NCI-H226 (cell line): Measurements from ENCODE around the gene MYADML2.
"Not testable (repeated sequence)": the region's sequence is repeated elsewhere in the genome, so short reads cannot be mapped to it uniquely, and the experiment has no call there.

Experiments
- DNase-seq: peaks from one replicate; pipeline ENCODE4 v3.0.0-alpha.2; 2015

Gene MYADML2

DNA sequence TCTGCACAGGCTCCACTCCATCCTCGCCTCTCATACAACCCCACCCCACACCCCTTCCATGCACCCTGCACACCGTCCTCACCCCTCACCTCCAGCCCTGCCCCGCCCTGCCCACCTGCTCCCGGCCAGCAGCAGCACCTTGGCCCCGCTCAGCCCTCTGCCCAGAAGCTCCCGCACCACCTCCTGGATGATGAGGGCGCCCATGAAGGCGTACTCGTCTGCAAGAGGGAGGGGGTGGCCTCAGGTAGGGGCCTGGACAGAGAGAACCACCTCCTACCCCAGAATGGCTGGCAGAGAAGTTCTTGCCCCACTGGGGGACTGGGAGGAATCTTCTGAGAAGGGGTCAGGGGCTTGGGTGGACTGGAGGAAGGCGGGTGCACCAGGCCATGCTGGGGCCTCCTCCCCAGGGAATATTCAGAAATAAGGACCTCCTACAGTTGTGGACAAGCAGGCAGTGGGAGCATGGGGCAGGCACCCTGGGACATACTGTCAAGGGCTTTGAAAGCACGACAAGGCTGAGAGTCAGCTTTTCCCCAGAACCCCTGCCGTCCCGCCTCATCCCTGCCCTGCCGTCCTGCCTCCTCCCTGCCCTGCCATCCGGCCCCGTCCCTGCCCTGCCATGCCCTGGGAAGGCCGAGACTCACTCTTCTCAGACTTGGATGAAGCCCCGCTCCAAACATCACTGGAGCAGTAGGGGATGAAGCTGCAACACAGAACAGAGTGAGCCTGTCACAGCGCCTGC lies 10.8 kb upstream of the MYADML2 start:
- DNase-seq, result no peak

DNA sequence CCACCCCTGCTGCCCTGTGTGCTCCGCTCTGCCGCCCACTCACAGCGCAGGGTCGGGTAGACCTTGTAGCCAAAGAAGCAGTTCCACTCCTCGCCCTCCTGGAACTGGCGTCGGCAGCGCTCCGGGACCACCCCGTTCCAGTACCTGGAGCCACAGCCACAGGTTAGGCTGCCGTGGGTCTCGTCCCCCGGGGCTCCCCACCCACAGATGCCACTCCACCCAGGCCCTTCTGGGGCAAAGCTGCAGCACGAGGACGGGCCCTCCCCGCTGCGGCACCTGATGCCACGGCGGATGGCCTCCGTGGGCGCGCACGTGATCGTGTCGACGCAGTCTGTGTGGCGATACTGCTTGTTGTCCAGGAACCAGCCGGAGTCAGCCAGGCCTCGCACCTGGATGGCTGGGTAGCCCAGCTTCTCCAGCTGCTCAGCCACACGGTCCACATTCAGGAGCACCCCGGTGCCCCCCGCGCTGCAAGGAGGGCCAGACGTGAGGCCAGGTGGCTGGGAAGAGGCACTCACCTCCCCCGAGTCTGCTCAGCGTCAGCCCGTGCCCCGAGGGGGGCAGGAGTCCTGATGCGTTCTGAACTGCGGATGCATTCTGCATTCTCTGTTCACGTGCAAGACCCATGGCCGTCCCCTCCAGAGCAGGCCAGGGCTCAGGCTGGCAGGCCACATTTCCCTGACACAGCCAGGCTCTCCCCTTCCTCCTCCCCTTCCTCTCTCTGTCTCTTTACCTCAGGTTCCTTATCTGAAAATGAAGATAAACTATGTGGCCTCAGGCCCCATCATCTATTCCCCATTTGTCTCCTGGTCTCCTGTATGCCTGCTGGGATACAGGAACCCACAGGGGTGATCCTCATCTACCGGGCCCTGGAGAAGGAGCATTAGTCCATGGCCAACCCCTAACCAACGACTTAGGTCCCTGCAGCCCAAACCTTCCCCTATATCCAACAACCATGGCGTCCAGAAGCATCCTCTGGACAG lies 9.9 kb upstream of the MYADML2 start:
- DNase-seq, result no peak

DNA sequence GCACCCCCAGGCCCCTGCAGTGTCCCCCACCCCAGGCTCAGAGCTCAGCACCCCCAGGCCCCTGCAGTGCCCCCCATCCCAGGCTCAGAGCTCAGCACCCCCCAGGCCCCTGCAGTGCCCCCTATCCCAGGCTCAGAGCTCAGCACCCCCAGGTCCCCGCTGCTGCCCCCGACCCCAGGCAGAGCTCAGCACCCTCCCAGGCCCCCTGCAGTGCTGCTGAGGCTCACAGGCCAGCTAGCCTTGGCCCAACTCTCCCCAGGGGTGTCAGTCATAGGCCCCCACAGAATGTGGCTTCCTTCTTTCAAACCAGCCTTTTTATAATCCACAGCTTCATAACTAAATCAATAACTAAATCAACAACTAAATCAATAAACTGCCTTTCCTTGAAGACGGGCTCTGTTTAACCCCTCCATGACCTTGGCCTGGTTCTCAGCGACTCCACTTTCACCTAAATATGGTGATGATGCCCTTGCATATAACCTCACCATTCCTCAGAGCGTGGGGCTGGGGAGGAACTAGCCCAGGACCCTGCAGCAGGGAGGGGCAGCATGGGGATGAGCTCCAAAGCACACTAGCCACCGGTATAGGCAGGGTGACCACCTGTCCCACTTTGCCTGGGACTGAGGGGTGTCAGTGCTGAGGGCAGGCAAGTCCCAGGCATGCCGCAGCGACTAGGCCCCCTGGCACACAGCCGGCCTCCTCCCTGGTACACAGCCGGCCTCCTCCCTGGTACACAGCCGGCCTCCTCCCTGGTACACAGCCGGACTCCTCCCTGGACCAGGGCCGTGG lies 8.9 kb upstream of the MYADML2 start:
- DNase-seq, result no peak

DNA sequence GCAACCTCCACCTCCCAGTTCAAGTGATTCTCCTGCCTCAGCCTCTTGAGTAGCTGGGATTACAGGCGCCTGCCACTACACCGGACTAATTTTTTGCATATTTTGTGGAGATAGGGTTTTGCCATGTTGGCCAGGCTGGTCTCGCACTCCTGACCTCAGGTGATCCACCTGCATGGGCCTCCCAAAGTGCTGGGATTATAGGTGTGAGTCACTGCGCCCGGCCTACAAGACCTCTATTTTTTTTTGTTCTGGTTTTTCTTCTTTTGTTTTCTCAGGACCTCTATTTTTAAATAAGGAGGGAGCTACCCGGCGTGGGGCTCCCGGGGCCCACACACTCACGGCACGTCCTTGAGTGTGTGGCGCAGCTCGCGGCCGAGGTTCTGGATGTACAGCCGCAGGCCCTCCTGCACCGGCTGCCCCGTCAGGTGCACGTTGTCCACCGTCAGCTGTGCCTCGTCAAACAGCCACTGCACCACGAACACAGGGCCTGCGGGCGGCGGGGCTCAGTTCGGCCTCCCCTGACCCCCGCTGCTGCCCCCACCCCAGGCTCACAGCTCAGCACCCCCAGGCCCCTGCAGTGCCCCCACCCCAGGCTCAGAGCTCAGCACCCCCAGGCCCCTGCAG lies 8.1 kb upstream of the MYADML2 start:
- no peak for DNase-seq

DNA sequence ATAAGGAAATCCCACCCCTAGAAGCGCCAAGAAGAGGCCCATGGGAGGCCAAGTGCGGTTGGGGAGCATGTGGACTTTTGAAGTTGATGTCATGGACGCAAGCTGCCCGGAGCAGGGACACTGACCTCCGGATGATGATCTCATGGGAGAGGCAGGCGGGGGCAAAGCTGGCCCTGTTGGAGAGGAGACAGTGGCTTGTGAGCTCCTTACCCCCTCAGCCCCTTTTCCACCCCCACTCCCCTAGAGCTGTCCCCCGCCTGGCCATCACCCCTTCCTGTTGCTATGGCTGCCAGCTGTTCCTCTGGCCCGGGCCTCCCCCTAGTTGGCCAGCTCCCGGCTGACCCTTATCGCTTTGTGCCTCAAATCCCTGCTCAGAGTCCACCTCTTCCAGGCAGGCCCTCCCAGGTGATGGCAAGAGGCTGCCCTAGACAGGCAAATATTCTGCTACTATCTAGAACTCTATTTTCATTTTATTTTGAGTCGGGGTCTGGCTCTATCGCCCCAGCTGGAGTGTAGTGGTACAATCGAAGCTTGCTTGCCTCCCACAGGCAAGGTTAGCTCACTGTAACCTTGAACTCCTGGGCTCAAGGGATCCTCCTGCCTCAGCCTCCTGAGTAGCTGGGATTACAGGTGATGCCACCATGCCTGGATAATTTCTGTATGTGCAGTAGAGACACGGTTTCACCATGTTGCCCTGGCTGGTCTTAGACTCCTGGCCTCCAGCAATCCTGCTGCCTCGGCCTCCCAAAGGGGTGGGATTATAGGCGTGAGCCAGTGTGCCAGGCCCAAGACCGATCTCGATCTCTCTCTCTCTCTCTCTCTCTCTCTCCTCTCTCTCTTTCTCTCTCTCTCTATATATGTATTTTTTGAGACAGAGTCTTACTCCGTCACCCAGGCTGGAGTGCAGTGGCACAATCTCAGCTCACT lies 7.4 kb upstream of the MYADML2 start:
- DNase-seq, result no peak

DNA sequence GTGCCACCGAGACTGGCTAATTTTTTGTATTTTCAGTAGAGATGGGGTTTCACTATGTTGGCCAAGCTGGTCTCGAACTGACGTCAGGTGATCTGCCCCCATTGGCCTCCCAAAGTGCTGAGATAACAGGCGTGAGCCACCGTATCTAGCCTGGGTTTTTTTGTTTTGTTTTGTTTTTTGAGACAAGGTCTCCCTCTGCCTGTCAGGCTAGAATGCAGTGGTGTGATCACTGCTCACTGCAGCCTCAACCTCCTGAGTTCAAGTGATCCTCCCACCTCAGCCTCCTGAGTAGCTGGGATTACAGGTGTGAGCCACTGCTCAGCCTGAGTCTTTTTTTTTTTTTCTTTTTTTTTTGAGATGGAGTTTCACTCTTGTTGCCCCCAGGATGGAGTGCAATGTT lies 6.4 kb upstream of the MYADML2 start:
- not testable (repeated sequence) for DNase-seq

DNA sequence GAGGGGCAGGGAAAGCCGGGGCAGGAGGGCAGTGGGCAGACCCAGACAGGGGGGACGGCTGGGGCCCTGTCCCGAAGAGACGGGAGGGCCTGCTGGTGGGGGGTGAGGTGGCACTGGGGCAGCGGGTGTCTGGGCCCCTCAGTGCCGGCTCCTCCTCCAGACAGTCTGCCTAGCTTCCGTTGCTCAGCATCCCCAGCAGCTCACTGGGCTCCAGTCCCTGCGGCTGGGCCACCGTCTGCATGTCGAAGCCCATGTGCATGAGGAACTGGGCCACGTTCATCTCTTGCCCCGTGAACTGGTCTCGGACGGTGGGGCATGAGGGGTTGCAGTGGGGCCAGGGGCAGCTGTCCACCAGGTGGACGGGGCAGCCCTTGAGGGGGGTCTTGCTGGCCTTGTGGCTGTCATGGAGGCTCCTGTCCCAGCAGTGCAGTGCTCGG lies 5.8 kb upstream of the MYADML2 start:
- DNase-seq, result no peak

DNA sequence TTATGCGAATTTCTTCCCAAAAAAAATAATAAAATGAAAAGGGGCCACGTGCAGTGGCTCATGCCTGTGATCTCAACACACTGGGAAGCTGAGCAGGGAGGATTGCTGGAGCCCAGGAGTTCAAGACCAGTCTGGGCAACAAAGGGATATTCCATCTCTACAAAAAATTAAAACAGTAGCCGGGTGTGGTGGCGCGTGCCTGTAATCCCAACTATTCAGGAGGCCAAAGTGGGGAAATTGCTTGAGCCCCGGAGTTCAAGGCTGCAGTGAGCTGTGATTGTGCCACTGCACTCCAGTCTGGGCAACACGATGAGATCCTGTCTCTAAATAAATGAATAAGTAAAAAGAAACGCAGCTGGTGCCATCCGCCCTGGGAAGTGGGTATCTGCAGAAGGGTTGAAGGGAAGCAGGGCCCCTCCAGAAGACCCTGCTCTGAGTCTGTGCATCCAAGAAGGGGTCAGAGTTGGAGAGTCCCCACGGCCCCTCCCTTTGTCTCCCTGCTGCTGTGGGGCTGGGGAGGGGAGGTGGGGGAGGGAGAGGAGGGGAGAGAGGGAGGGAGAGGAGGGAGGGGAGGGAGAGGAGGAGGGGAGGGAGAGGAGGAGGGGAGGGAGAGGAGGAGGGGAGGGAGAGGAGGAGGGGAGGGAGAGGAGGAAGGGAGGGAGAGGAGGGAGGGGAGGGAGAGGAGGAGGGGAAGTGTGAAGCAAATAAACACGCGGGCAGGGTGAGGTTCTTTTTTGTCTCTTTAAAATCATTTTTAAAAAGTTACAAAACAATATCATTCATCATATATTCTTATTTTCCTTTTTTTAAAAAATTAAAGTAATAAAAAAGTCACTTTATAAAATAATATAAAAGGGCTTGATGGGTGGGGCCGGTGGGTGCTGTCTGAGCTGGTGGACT lies 5.0 kb upstream of the MYADML2 start:
- no peak for DNase-seq

DNA sequence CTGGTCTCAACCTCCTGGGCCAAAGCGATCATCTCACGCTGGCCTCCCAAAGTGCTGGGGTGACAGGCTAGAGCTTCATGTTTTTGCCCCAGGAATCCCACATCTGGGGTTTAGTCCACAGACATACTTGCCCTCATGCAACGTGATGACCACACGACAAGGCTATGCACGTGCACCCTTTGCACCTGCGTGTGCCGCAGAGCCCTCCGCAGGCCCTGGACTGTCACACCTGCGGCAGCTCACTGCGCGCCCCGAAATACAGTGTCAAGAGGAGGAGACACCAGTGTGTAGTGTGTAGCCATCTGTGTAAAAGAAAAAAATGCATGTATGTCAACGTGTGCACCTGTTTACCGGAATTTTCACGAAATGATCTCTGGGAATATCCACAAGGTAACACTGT lies 3.5 kb upstream of the MYADML2 start:
- DNase-seq, result no peak

DNA sequence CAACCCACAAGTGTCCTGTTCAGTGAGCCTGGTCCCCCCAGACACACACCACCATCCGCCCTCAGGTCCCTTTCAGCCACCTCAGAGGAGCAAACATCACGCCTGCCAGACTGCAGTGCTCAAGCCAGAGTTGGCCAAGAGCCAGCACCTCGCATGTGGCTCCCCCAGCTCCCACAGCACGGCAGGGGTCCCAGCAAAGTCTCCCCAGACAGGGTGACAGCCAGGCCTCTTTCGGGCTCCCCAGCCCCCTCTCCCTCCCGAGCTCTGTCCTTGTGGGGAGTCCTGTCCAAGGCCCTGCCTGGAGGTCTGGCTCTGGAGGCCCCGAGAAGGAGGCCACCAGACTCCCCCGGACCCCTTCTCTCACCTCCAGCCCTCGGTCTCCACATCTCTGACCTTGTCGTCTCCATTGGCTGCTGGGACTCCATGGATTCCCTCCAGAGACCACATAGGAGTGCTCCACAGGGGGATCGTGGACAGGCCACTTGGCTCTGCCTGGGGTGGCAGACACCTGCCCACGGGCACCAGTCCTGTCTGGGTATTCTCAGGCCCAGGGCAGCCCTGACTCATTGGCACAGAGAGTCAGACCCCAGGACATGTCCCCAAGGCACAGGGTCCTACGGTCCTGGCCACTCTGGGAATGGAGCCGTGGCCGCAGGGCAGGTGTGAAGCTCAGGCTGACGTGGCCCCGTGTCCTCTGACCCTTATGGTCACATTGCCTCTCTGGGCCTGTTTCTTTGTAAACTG lies 1.8 kb upstream of the MYADML2 start:
- DNase-seq, result no peak

DNA sequence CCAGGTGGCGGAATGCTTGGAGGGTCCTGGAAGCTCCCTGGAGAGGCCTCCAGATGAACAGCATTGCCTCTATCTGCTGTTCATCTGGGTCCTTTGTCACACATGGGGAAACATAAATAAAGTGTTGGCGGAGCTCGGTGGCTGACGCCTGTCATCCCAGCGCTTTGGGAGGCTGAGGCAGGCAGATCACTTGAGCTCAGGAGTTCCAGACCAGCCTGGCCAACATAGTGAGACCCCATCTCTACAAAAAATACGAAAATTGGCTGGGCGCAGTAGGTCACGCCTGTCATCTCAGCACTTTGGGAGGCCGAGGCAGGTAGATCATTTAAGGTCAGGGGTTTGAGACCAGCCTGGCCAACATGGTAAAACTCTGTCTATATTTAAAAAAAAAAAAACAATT lies 2.2 kb downstream of the MYADML2 start:
- no peak for DNase-seq

DNA sequence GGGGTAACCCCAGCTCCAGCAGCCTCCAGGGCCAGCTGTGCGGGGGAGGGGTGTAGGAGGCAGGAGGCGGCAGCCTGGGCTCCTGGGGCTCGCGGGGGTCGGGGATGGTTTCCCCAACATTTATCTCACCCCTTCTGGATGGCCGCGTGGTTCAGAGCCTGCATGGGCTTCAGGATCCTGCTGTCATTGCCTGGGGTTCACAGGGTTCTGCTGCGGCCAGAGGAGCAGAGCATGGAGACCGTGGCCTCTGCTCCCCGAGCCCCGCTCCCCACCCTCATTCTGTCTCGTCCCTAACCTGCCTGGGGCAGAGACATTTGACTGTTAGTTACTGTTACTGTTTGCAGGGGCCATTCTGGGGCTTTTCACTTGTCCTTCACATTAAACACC lies 4.9 kb downstream of the MYADML2 start:
- DNase-seq, result peak; percentile 1

DNA sequence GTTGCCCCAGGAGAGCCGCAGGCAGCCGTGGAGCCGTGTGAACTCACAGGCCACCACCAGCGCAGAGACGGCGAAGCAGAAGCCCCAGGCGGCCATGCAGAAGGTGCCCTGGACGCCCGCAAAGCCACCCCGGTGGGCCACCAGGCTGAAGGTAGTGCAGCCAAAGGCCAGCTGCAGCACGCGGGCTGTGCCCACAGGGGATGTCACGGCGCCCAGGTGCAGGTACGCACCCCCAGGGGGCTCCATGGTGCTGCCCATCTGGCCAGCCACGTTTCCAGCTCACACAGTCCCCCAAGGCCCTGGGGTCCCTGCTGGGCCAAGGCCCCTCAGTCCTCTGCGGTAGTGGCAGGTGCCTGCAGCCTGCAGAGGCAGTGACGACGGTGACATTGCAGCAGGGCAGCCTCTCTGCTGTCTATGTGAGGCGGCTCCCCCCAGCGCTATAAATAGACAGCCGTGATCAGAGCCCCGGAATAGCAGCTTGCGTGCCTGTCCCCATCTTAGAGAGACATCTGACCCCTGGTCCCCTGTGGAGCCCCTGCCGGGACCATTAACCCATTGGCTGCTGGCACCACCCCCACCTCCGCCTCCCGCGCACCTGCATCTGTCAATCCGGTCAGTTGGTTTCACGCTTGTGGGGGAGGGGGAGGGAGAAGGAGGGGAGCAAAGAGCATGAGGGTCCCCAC lies 5.4 kb downstream of the MYADML2 start:
- no peak for DNase-seq

DNA sequence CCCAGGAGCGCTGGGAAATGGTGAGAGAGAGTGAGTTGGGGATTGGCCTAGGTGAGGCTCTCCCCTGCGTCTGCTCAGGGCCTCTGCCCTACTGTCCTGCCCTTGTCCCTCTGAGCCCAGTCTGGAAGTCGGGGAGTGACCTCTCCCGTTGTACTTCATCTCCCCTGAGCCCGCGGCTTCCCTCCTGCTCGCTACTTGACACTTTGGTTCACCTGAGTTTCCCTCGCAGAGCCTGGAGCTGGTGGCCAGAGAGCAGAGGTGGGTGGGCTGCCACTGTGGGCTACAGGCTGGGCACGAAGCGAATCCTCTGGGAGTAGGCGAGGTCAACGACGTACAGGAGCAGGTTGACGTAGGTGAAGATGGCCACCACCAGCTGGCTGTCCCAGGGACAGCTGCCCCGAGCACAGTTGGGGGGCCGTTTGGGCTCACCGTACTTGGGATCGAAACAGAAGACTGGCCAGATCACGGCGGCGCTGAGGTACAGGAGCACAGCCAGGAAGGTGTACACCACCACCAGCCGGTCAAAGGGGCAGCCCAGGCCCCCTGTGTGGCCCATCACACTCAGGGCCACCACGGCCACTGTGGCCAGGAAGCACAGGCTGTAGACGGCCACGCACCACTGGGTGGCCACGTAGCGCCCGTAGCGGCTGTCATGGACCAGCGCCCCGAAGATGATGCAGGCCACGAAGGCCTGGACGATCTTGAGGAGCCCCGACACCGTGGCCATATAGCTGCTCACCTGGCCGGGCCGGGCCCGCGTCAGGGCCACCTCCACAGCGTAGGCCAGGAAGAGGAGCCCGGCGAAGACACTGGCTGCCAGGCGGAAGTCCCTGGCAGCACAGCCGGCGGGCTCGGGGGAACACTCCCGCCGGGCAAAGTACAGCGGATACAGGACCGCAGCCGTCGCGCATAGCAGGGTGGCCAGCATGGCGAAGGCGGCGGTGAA lies 6.2 kb downstream of the MYADML2 start:
- peak; percentile 1 for DNase-seq

DNA sequence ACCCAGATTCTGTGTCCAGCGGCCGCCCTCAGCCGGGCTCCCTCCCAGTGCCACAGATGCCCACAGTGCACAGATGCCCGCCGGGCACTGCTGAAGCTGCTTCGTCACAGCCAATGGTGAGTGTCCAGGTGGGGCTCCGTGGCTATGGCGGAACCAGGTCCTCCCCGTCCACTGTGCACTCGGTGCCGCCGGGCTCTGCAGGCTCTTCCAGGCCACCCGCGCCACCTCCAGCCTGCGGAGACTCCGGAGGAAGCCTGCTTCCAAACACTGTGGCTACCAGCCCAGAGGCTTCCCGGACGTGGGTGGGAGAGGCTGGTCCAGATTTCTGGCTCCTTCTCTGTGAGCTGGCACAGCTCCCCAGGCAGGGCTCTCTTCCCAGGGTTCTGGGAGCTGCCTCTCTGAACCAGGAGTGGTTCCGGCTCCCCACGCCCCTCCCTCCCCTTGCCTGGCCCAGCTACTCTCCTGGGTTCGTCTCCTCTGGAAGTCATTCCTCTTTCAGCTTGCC lies 7.1 kb downstream of the MYADML2 start:
- DNase-seq, result peak; percentile 1

DNA sequence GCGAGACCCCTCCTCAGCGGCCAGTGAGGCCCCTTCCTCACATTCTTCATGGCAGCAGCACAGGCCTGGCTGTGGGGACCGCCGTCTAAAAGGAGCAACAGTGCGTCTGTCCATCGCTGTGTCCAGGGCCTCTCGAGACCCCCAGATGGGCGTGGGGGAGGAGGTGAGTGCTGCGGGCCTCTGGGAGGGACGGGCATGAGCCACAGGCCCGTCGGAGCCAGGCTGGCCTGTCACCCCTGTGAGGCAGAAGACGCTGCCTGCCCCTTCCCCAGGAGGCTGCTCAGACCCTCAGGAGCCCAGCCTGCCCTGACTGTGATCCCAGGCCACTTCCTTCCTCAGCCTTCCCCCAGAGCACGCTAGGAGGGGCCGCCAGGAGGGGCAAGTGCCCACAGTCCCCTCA lies 7.8 kb downstream of the MYADML2 start:
- DNase-seq, result no peak

DNA sequence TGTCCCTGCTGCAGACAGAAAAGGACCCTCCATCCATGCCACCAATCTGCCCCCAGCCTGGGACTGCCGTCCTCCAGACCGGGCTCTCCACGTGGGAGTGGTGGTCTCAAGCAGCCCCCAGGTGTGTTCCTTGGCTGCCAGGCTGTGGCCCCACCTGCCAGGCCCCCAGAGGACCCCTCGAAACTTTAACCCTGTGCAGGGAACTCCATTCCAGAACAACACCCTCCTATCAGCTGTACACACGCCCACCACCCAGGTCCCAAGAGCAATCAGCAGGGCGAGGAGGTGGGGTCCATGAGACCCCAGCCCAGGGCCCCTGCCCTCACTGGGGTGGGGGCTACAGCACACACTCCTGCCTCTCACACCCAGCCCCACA lies 11.3 kb downstream of the MYADML2 start:
- DNase-seq, result peak; percentile 1
